GM12878 (cell line): Measurements from ENCODE around the gene IL22RA2. TPM values are rescaled to one million over a fixed set of nuclear protein-coding genes. Genes with fewer than 3 reads are reported as not detected.

Experiments used
- BCLAF1 ChIP-seq: fragments of 450-650 bp; IDR thresholded peaks from 2 replicates; pipeline ENCODE4 v1.6.1; 2017; ENCODE audit warnings: antibody characterized with exemption, mild to moderate bottlenecking, moderate library complexity
- BHLHE40 ChIP-seq, 2 experiments: fragments of 450-650 bp in 1 of 2; IDR thresholded peaks; 2 replicates each; pipeline ENCODE4 v1.6.1; 2011 to 2017; ENCODE audit warnings: low read depth in 2 of 2, borderline replicate concordance in 1 of 2, improper control_type of control experiment in 1 of 2, low read length in 1 of 2, mild to moderate bottlenecking in 1 of 2
- BMI1 ChIP-seq: fragments of 450-650 bp; IDR thresholded peaks from 2 replicates; pipeline ENCODE4 v1.6.1; 2016; ENCODE audit warnings: mild to moderate bottlenecking, moderate library complexity, borderline replicate concordance
- CHD2 ChIP-seq: IDR thresholded peaks from 2 replicates; pipeline ENCODE4 v1.6.1; 2011; ENCODE audit warnings: low read depth, low read length, improper control_type of control experiment, borderline replicate concordance
- CHD4 ChIP-seq: fragments of 200-600 bp; sonication (generic); IDR thresholded peaks from 2 replicates; pipeline ENCODE4 v1.6.1; 2016; ENCODE audit warnings: mild to moderate bottlenecking
- HDAC2 ChIP-seq: fragments of 200-600 bp; sonication (generic); IDR thresholded peaks from 2 replicates; pipeline ENCODE4 v1.6.1; 2017
- HDAC6 ChIP-seq: fragments of 200-600 bp; sonication (generic); IDR thresholded peaks from one replicate; pipeline ENCODE4 v1.8.0; 2017; ENCODE audit warnings: antibody characterized with exemption; ENCODE audit not compliant: unreplicated experiment
- HDGF ChIP-seq: fragments of 450-650 bp; IDR thresholded peaks from 2 replicates; pipeline ENCODE4 v1.6.1; 2016; ENCODE audit warnings: antibody characterized with exemption
- LARP7 ChIP-seq: fragments of 450-650 bp; IDR thresholded peaks from 2 replicates; pipeline ENCODE4 v1.6.1; 2017; ENCODE audit warnings: mild to moderate bottlenecking
- MEF2A ChIP-seq: IDR thresholded peaks from 2 replicates; pipeline ENCODE4 v1.6.1; 2011; ENCODE audit warnings: low read depth, mild to moderate bottlenecking, low read length, moderate library complexity; ENCODE audit not compliant: insufficient read depth
- MYC ChIP-seq: IDR thresholded peaks from 2 replicates; pipeline ENCODE4 v1.6.1; 2011; ENCODE audit warnings: mild to moderate bottlenecking, low read length, moderate library complexity, inconsistent platforms; ENCODE audit not compliant: insufficient read depth, insufficient replicate concordance, insufficient read length, severe bottlenecking
- POLR2AphosphoS2 ChIP-seq: IDR thresholded peaks from 2 replicates; pipeline ENCODE4 v1.6.1; 2011; ENCODE audit warnings: low read depth, mild to moderate bottlenecking, low read length, improper control_type of control experiment, moderate library complexity
- POU2F2 ChIP-seq: IDR thresholded peaks from 3 replicates; pipeline ENCODE4 v1.6.1; 2011; ENCODE audit warnings: low read depth, mild to moderate bottlenecking, low read length, borderline replicate concordance
- SMARCA5 ChIP-seq: fragments of 450-650 bp; IDR thresholded peaks from 2 replicates; pipeline ENCODE4 v1.6.1; 2017; ENCODE audit warnings: mild to moderate bottlenecking
- STAT1 ChIP-seq: fragments of 450-650 bp; conservative IDR thresholded peaks from 2 replicates; pipeline ENCODE4 v1.6.1; 2014; ENCODE audit warnings: antibody characterized with exemption, mild to moderate bottlenecking
- SUPT20H ChIP-seq: IDR thresholded peaks from 2 replicates; pipeline ENCODE4 v1.6.1; 2011; ENCODE audit warnings: low read depth, mild to moderate bottlenecking, low read length, moderate library complexity, borderline replicate concordance; ENCODE audit not compliant: control insufficient read depth
- TCF12 ChIP-seq: IDR thresholded peaks from 2 replicates; pipeline ENCODE4 v1.6.1; 2011; ENCODE audit warnings: low read depth, mild to moderate bottlenecking, low read length
- YY1 ChIP-seq: IDR thresholded peaks from 2 replicates; pipeline ENCODE4 v1.6.1; 2011; ENCODE audit warnings: low read depth, mild to moderate bottlenecking, low read length
- ZBED1 ChIP-seq: IDR thresholded peaks from 2 replicates; pipeline ENCODE4 v1.6.1; 2016; ENCODE audit warnings: borderline replicate concordance
- ZNF217 ChIP-seq: fragments of 450-650 bp; IDR thresholded peaks from 2 replicates; pipeline ENCODE4 v1.6.1; 2017; ENCODE audit warnings: antibody characterized with exemption, mild to moderate bottlenecking
- polyA plus RNA-seq, 11 experiments: library from polyadenylated mRNA; depleted of rRNA in 4 of 11; unstranded in 6 of 11; stranded (reverse) in 5 of 11; fragments of >200 nt; fragmentation: Nextera tagmentation in 4 of 11; fragmentation: Illumina TruSeq in 1 of 11; extraction: Ambion mirVana in 4 of 11; extraction: Trizol in 1 of 11; gene quantifications; 1 replicate in 1 of 11; 2 replicates in 10 of 11; pipeline versions ENCODE4 v1.2.1 to v1.2.3, GENCODE V29; 2011 to 2016; ENCODE audit warnings: inconsistent platforms in 2 of 11, missing spikeins in 2 of 11, low read depth in 1 of 11
- total RNA-seq, 4 experiments: library from RNA; depleted of rRNA in 3 of 4; stranded (reverse); fragments of >200 nt in 3 of 4; fragmentation: Illumina TruSeq in 1 of 4; extraction: Trizol in 1 of 4; gene quantifications; 2 replicates each; pipeline versions ENCODE4 v1.2.1 to v1.2.3, GENCODE V29; 2013 to 2021
- TF ChIP-seq, protein P1 (sequence below): fragments of 450-650 bp; IDR thresholded peaks from 2 replicates; pipeline ENCODE4 v1.6.1; 2018; ENCODE audit warnings: borderline replicate concordance, mild to moderate bottlenecking; ENCODE audit not compliant: partially characterized antibody
- TF ChIP-seq, protein P2 (sequence below): fragments of 450-650 bp; IDR thresholded peaks from 2 replicates; pipeline ENCODE4 v1.6.1; 2018; ENCODE audit warnings: mild to moderate bottlenecking, low read depth, moderate library complexity; ENCODE audit not compliant: partially characterized antibody

The IL22RA2 gene
- total and polyA plus RNA-seq, 10 of the 15 experiments (the other 5 are each of a cell fraction or from before 2014, with no cell fraction given): 0.05 to 0.22 (median 0.09) TPM; not detected in 3

DNA sequence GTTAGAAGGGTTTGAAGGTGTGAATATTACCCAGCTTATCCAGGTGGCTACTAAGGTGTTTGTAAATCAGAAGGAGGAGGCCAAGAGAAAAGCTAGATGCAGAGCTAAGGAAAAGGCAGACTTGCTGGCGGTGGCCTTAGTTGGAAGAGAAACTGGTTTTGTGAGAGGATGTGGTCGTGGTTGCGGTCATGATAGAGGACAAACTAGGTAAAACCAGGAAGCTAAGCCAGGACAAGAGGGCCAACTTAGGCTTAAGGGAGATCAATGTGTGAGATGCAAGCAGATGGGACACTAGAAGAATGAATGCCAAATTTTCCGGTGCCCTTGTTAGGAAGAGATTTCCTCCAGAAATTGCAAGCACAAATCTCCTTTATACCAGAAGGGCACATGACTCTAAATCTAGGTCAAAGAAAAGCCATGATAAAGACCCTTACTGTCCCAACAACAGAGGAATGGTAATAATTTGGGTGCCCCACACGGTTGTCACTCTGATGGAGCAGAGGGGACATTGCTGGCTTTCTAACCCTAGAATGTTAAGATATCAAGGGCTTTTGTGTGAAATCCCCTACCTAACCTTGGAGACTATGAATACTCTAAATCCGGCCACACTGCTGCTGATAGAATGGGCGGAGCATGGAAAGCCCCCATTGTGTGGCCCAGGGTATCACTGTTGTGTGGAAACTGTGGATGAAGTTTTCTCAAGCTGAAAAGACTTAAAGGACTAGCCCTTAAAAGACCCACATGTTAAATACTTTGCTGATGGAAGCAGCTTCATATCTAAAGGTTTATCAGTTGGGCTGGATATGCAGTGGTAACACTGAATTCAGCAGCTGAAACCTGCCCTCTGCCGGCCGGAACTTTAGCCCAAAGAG is 7.8 kb downstream of the IL22RA2 start (continued):
- TF ChIP-seq STAT1 (no peak), CHD2 (peak; percentile 46; the same call in 1 of the 2 replicates), BHLHE40 (IDR thresholded peaks at IDR 0.05; ENCODE audit: borderline replicate concordance in 1 of 2, low read depth in 2 of 2, low read length in 1 of 2) (peak in 1 of 2 experiments; percentile 20; a peak in 2 of 4 replicates), BCLAF1 (no peak), HDGF (no peak; the same call in 1 of the 2 replicates), MYC (no peak), POU2F2 (peak; percentile 62; the same call in 1 of the 3 replicates), YY1 (peak; percentile 71; the same call in 1 of the 2 replicates), CHD4 (no peak), LARP7 (0 out of 2 replicates have a peak, but pooled peaks have one; percentile 39), SMARCA5 (peak; percentile 21; the same call in 1 of the 2 replicates), TCF12 (peak; percentile 4; the same call in 1 of the 2 replicates), SUPT20H (no peak), ZNF217 (peak; percentile 48; the same call in 1 of the 2 replicates), ZBED1 (peak; percentile 0), BMI1 (peak; percentile 49; the same call in 1 of the 2 replicates), HDAC2 (no peak), POLR2AphosphoS2 (no peak), HDAC6 (no peak), MEF2A (no peak; the same call in 1 of the 2 replicates)
- TF ChIP-seq, protein P1, sequence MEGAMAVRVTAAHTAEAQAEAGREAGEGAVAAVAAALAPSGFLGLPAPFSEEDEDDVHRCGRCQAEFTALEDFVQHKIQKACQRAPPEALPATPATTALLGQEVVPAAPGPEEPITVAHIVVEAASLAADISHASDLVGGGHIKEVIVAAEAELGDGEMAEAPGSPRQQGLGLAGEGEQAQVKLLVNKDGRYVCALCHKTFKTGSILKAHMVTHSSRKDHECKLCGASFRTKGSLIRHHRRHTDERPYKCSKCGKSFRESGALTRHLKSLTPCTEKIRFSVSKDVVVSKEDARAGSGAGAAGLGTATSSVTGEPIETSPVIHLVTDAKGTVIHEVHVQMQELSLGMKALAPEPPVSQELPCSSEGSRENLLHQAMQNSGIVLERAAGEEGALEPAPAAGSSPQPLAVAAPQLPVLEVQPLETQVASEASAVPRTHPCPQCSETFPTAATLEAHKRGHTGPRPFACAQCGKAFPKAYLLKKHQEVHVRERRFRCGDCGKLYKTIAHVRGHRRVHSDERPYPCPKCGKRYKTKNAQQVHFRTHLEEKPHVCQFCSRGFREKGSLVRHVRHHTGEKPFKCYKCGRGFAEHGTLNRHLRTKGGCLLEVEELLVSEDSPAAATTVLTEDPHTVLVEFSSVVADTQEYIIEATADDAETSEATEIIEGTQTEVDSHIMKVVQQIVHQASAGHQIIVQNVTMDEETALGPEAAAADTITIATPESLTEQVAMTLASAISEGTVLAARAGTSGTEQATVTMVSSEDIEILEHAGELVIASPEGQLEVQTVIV: no peak
- TF ChIP-seq, protein P2, sequence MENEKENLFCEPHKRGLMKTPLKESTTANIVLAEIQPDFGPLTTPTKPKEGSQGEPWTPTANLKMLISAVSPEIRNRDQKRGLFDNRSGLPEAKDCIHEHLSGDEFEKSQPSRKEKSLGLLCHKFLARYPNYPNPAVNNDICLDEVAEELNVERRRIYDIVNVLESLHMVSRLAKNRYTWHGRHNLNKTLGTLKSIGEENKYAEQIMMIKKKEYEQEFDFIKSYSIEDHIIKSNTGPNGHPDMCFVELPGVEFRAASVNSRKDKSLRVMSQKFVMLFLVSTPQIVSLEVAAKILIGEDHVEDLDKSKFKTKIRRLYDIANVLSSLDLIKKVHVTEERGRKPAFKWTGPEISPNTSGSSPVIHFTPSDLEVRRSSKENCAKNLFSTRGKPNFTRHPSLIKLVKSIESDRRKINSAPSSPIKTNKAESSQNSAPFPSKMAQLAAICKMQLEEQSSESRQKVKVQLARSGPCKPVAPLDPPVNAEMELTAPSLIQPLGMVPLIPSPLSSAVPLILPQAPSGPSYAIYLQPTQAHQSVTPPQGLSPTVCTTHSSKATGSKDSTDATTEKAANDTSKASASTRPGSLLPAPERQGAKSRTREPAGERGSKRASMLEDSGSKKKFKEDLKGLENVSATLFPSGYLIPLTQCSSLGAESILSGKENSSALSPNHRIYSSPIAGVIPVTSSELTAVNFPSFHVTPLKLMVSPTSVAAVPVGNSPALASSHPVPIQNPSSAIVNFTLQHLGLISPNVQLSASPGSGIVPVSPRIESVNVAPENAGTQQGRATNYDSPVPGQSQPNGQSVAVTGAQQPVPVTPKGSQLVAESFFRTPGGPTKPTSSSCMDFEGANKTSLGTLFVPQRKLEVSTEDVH: no peak
